22Rv1 (cell line): ENCODE results near the gene GINM1.

Source experiments
- H3K27ac ChIP-seq: fragments of 450-650 bp; 2 replicates; pipeline ENCODE4 v1.5.1; 2017
- ZFX ChIP-seq: fragments of 450-650 bp; IDR thresholded peaks from 2 replicates; pipeline ENCODE4 v1.6.1; 2017; ENCODE audit warnings: antibody characterized with exemption, borderline replicate concordance
- TF ChIP-seq, protein P1 (sequence below): fragments of 450-650 bp; IDR thresholded peaks from 2 replicates; pipeline ENCODE4 v1.5.1; 2017; ENCODE audit warnings: mild to moderate bottlenecking

The GINM1 gene

DNA sequence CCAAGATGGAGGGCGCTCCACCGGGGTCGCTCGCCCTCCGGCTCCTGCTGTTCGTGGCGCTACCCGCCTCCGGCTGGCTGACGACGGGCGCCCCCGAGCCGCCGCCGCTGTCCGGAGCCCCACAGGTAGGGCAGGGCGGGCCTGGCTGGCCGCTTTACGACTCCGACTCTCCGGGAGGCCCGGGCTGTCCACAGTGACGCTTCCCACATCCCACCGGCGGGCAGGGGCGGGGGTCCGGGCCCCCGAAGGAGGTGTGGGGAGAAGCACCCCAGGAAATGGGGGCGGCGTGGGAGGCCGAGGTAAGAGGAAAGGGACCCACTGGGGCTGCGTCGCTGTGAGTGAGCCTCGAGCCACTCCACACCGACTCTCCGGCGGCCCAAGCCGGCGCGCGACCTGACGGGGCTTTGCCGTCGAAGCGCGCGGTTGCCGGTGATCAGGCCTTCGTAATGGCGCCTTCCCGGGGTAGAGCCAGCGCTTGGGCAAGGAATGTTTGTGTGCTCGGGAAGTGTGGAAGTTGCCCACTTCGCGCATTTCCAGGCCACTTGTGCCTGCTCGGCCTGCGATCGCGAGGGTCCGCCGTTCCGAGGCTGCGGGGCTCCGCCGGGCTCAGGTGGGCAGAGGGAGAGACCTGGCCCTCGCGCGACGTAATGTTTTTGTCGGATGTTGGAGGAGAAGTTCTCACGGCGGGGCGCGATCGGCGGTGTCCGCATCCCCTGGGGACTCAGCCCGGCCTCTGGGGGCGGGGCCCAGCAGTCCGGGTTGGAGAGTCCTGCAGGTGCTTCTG lies 427 bp downstream of the GINM1 start:
- TF ChIP-seq, protein P1, sequence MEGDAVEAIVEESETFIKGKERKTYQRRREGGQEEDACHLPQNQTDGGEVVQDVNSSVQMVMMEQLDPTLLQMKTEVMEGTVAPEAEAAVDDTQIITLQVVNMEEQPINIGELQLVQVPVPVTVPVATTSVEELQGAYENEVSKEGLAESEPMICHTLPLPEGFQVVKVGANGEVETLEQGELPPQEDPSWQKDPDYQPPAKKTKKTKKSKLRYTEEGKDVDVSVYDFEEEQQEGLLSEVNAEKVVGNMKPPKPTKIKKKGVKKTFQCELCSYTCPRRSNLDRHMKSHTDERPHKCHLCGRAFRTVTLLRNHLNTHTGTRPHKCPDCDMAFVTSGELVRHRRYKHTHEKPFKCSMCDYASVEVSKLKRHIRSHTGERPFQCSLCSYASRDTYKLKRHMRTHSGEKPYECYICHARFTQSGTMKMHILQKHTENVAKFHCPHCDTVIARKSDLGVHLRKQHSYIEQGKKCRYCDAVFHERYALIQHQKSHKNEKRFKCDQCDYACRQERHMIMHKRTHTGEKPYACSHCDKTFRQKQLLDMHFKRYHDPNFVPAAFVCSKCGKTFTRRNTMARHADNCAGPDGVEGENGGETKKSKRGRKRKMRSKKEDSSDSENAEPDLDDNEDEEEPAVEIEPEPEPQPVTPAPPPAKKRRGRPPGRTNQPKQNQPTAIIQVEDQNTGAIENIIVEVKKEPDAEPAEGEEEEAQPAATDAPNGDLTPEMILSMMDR = no peak
- TF ChIP-seq ZFX = no peak
- H3K27ac ChIP-seq = peak overlapping the region; percentile 82

DNA sequence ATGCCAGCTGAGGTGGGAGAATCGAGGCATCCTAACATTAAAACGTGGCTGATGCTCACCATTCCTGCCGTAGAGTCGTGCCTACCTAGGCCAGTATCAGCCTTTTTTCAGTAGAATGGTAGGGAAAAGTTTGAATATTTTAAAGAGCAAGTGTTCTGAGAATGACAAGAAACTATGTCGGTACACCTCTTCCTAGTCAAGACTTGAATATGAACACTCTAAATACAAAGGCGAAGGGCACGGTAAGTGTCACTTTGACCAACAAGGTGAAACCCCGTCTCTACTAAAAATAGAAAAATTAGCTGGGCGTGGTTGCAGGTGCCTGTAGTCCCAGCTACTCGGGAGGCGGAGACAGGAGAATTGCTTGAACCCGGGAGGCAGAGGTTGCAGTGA lies 1.0 kb downstream of the GINM1 start:
- H3K27ac ChIP-seq = peak overlapping the region; percentile 82
- TF ChIP-seq ZFX = no peak
- TF ChIP-seq, protein P1 = no peak

DNA sequence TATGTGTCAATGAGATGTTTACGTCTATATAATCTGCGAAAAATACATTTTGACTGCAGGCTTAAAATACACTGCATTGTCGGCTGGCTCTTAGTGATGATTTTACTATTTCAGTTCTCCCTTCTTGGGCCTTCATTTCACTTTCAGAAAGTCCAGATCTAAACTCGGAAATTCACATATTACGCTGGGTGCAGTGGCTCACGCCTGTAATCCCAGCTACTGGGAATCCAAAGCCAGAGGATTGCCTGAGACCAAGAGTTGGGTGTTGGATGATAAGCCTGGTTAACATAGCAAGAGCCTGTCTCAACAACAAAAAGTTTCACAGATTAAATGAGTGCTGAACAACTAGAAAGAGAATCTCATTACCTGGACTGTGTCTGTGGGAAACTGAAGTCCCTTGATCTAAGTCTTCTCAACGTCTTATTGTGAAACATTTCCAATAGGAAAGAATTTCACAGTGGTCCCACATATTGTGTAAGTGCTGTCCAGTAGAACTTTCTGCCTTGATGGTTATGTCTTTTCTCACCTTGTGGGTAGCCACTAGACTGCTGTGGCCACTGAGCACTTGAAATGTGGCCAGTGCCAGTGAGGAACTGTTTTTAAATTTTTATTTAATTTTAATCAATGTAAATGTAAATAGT lies 1.9 kb downstream of the GINM1 start:
- no peak overlapping the region for H3K27ac ChIP-seq
- no peak for TF ChIP-seq ZFX
- TF ChIP-seq, protein P1 = no peak

DNA sequence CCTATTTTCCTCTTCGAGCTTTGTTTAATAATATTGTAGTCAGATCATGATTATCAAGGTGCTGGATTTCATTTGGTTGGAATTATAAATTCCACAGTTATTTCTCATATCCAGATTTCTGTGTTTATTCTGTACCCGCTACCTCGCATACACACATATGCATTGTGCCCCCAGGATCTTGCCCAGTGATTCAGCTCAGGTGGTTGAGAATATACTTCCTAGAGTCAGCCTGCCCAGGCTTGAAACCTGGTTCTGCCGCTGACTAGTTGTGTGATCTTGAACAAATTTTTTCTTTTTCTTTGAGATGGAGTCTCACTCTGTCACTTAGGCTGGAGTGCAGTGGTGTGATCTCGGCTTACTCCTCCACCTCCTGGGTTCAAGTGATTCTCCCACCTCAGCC lies 14.7 kb downstream of the GINM1 start:
- TF ChIP-seq ZFX = no peak
- TF ChIP-seq, protein P1 = no peak
- no peak overlapping the region for H3K27ac ChIP-seq

DNA sequence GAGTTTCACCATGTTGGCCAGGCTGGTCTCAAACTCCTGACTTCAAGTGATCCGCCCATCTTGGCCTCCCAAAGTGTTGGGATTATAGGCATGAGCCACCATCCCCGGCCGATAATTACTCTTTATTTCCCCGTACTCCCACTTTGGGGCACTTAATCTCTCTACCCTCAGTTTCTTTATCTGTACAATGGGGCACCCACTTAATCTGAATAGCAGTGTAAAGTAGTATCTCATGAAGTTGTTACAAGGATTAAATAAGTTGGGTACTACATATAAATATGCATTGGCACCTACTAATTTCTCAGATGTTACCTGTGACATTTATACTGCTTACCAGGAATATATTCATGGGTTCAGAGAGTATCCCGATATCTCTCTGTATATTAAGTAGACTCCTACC lies 15.2 kb downstream of the GINM1 start:
- TF ChIP-seq ZFX = no peak
- TF ChIP-seq, protein P1 = no peak

DNA sequence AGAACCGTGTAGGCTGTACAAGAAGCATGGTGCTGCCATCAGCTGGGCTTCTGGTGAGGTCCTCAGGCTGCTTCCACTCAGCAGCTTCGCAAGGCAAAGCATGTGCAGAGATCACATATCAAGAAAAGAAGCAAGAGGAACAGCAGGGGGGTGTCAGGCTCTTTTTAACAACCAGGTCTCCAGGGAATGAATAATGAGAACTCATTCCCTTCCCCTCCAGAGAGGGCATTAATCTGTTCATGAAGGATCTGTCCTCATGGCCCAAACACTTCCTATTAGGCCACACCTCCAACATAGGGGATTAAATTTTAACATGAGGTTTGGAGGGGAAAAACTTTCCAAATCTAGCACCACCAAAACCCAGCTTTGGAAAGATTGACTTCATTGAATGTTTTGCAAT lies 20.0 kb downstream of the GINM1 start:
- H3K27ac ChIP-seq = no peak overlapping the region
- TF ChIP-seq, protein P1 = no peak
- no peak for TF ChIP-seq ZFX

More for the DNA sequence above, 15.2 kb downstream of the GINM1 start:
- H3K27ac ChIP-seq = no peak overlapping the region

DNA sequence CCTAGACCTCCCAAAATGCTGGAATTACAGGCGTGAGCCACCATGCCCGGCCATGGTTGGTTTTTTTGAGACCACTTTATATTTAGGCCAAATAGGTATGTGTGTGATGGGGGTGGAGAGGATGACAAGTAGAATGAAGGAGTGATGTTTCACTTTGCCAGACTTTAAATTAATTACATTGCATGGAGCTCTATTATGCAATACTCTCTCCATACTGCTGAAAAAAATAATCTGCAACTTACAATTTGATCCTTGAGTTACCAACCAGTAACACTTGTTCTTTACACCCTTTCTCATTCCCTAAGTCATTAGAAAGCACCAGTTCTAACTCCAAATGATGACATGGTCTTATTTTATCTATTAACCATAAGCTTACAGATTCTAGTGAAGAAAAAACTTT lies 26.8 kb downstream of the GINM1 start:
- TF ChIP-seq ZFX = no peak
- TF ChIP-seq, protein P1 = no peak
- H3K27ac ChIP-seq = no peak overlapping the region
